Measurements from ENCODE around the gene HTRA3. TPM values are rescaled to one million over a fixed set of nuclear protein-coding genes. Genes with fewer than 3 reads are reported as not detected.

The HTRA3 gene
- total RNA-seq, 1 experiment from 2014 or later: 2.8 TPM

- Histone ChIP-seq H3K27me3 (ENCODE audit: low read length) (no peaks in the 10 kb centered on the region), H2AFZ (ENCODE audit: low read length) (no peak overlapping the region), H3K4me2 (ENCODE audit: low read length) (no peak overlapping the region), H3K36me3 (ENCODE audit: low read depth, low read length) (no peaks in the 10 kb centered on the region), H3K4me3 (ENCODE audit: low read length) (no peak overlapping the region), H3K9ac (ENCODE audit: low read length) (no peak overlapping the region), H3K9me2 (replicated peaks; ENCODE audit: low read length) (no peaks in the 10 kb centered on the region), H3K9me3 (ENCODE audit: low read length) (no peaks in the 10 kb centered on the region), H4K20me1 (ENCODE audit: low read length) (no peaks in the 10 kb centered on the region), H3K79me2 (ENCODE audit: low read length) (no peaks in the 10 kb centered on the region), H3F3A (ENCODE audit: low read length, unreplicated experiment) (no peaks in the 10 kb centered on the region), H3K27ac (ENCODE audit: low read length) (no peak overlapping the region), H3K4me1 (ENCODE audit: insufficient read depth, low read length) (0 out of 2 replicates have a peak, but pooled peaks cover 6% of the 10 kb centered on the region)
- DNase-seq (no peak), ATAC-seq (no peak)
- no peak for TF ChIP-seq EZH2 (IDR thresholded peaks at IDR 0.05; ENCODE audit: low read length, unreplicated experiment)
- intact Hi-C loops (cut with micrococcal nuclease): no loop called here
- BruUV-seq (replicated peaks): no TSS peak
- CTCF ChIA-PET: no interaction called here
- POLR2A ChIA-PET (ENCODE audit: unreplicated experiment): no interaction called here
Measured at GRCh38 chr4:8329859-8330761, 60.6 kb downstream of the HTRA3 start.

GRCh38 chr4:8330821-8331574 is 61.4 kb downstream of the HTRA3 start:
- Histone ChIP-seq H3K27me3 (ENCODE audit: low read length) (no peaks in the 10 kb centered on the region), H3K9ac (ENCODE audit: low read length) (no peak overlapping the region), H3K9me3 (ENCODE audit: low read length) (no peaks in the 10 kb centered on the region), H3K79me2 (ENCODE audit: low read length) (no peaks in the 10 kb centered on the region), H3K27ac (ENCODE audit: low read length) (no peak overlapping the region), H3K4me3 (ENCODE audit: low read length) (no peak overlapping the region), H3F3A (ENCODE audit: low read length, unreplicated experiment) (no peaks in the 10 kb centered on the region), H4K20me1 (ENCODE audit: low read length) (no peaks in the 10 kb centered on the region), H3K9me2 (replicated peaks; ENCODE audit: low read length) (no peaks in the 10 kb centered on the region), H2AFZ (ENCODE audit: low read length) (no peak overlapping the region), H3K4me1 (ENCODE audit: insufficient read depth, low read length) (no peaks in the 10 kb centered on the region), H3K4me2 (ENCODE audit: low read length) (no peak overlapping the region), H3K36me3 (ENCODE audit: low read depth, low read length) (no peaks in the 10 kb centered on the region)
- intact Hi-C loops (cut with micrococcal nuclease): no loop called here
- DNase-seq (no peak), ATAC-seq (no peak)
- ChIA-PET CTCF (no interaction called here), POLR2A (ENCODE audit: unreplicated experiment) (no interaction called here)
- TF ChIP-seq CTCF (conservative IDR thresholded peaks at IDR 0.05; ENCODE audit: low read depth, low read length) (no peak), EZH2 (IDR thresholded peaks at IDR 0.05; ENCODE audit: low read length, unreplicated experiment) (no peak), EZH2phosphoT487 (IDR thresholded peaks at IDR 0.05; ENCODE audit: borderline replicate concordance, low read length) (no peak)
- BruUV-seq (replicated peaks): no TSS peak

GRCh38 chr4:8331575-8331955 is 62.0 kb downstream of the HTRA3 start:
- Histone ChIP-seq H3K27me3 (ENCODE audit: low read length) (no peaks in the 10 kb centered on the region), H3K27ac (ENCODE audit: low read length) (no peak overlapping the region), H3K9me3 (ENCODE audit: low read length) (no peaks in the 10 kb centered on the region), H3K4me2 (ENCODE audit: low read length) (no peak overlapping the region), H4K20me1 (ENCODE audit: low read length) (no peaks in the 10 kb centered on the region), H3F3A (ENCODE audit: low read length, unreplicated experiment) (no peaks in the 10 kb centered on the region), H3K4me3 (ENCODE audit: low read length) (no peak overlapping the region), H2AFZ (ENCODE audit: low read length) (no peak overlapping the region), H3K36me3 (ENCODE audit: low read depth, low read length) (no peaks in the 10 kb centered on the region), H3K79me2 (ENCODE audit: low read length) (no peaks in the 10 kb centered on the region), H3K9ac (ENCODE audit: low read length) (no peak overlapping the region), H3K9me2 (replicated peaks; ENCODE audit: low read length) (no peaks in the 10 kb centered on the region), H3K4me1 (ENCODE audit: insufficient read depth, low read length) (peaks cover under 1% of the 10 kb centered on the region)
- TF ChIP-seq CTCF (conservative IDR thresholded peaks at IDR 0.05; ENCODE audit: low read depth, low read length) (no peak), EZH2phosphoT487 (IDR thresholded peaks at IDR 0.05; ENCODE audit: borderline replicate concordance, low read length) (no peak), EZH2 (IDR thresholded peaks at IDR 0.05; ENCODE audit: low read length, unreplicated experiment) (no peak)
- ATAC-seq: no peak
- intact Hi-C loops (cut with micrococcal nuclease): no loop called here
- BruUV-seq (replicated peaks): no TSS peak
- no peak for DNase-seq
- ChIA-PET POLR2A (ENCODE audit: unreplicated experiment) (no interaction called here), CTCF (no interaction called here)
